GM19438 (cell line): ENCODE results near the gene OSER1.
A peak's percentile ranks its signal among the peaks of the same experiment; 100 is the strongest.
"Not testable (repeated sequence)": the region's sequence is repeated elsewhere in the genome, so short reads cannot be mapped to it uniquely, and the experiment has no call there.

Experiments used
- ATAC-seq: cut with Tn5 transposase; IDR thresholded peaks from one replicate; pipeline ENCODE4 v1.9.1; 2021; ENCODE audit warnings: low read depth; ENCODE audit not compliant: unreplicated experiment

The OSER1 gene

GRCh38 chr20:44210406-44211176 is at the start of gene OSER1:
Gene OSER1 (minus strand): TSS chr20:44210771. CDS start chr20:44206957, 3,814 bp downstream.
- peak; percentile 84 for ATAC-seq

- ATAC-seq, result no peak
Observed at GRCh38 chr20:44258226-44258890, 47.8 kb upstream of the OSER1 start.

GRCh38 chr20:44256961-44257360 is 46.4 kb upstream of the OSER1 start:
- ATAC-seq, result no peak

GRCh38 chr20:44255942-44256341 is 45.4 kb upstream of the OSER1 start:
- no peak for ATAC-seq

- no peak for ATAC-seq
Observed at GRCh38 chr20:44254073-44254472, 43.5 kb upstream of the OSER1 start.

GRCh38 chr20:44253528-44253927 is 43.0 kb upstream of the OSER1 start:
- ATAC-seq, result no peak

- no peak for ATAC-seq
Observed at GRCh38 chr20:44251284-44251683, 40.7 kb upstream of the OSER1 start.

GRCh38 chr20:44248410-44248759 is 37.8 kb upstream of the OSER1 start:
- ATAC-seq, result no peak

- no peak for ATAC-seq
Observed at GRCh38 chr20:44247586-44248409, 37.2 kb upstream of the OSER1 start.

GRCh38 chr20:44247131-44247571 is 36.6 kb upstream of the OSER1 start, which contains the start of gene GDAP1L1:
Gene GDAP1L1 (plus strand): TSS chr20:44247308. CDS start chr20:44247335, 27 bp downstream.
- no peak for ATAC-seq

- ATAC-seq, result no peak
Observed at GRCh38 chr20:44245977-44246376, 35.4 kb upstream of the OSER1 start.

- no peak for ATAC-seq
Observed at GRCh38 chr20:44241796-44242195, 31.2 kb upstream of the OSER1 start.

GRCh38 chr20:44236840-44237239 is 26.3 kb upstream of the OSER1 start:
- not testable (repeated sequence) for ATAC-seq

- ATAC-seq, result no peak
Observed at GRCh38 chr20:44235702-44236101, 25.1 kb upstream of the OSER1 start.

- ATAC-seq, result no peak
Observed at GRCh38 chr20:44234566-44235317, 24.2 kb upstream of the OSER1 start.

- no peak for ATAC-seq
Observed at GRCh38 chr20:44233436-44234016, 23.0 kb upstream of the OSER1 start.

GRCh38 chr20:44232469-44232856 is 21.9 kb upstream of the OSER1 start:
- not testable (repeated sequence) for ATAC-seq

- ATAC-seq, result no peak
Observed at GRCh38 chr20:44231713-44232468, 21.3 kb upstream of the OSER1 start.

- no peak for ATAC-seq
Observed at GRCh38 chr20:44231193-44231592, 20.6 kb upstream of the OSER1 start.
